ENCODE measurements around the gene ODC1. TPM values are rescaled to one million over a fixed set of nuclear protein-coding genes. Genes with fewer than 3 reads are reported as not detected.
"Not testable (repeated sequence)": the region's sequence is repeated elsewhere in the genome, so short reads cannot be mapped to it uniquely, and the experiment has no call there.

The ODC1 gene
- total RNA-seq, 4 donors from 2014 or later, result 105 to 142 (median 121) TPM

GRCh38 chr2:10448576-10449485, 704 bp upstream of the ODC1 start:
- no peaks in the 10 kb centered on the region for H3K27me3 ChIP-seq
- peaks cover 38 to 73% (median 66%) of the 10 kb centered on the region in 4 donors for H3K4me1 ChIP-seq
- no peaks in the 10 kb centered on the region for H3K9me3 ChIP-seq
- peak overlapping the region; percentile 96 to 98 (median 98) for H3K27ac ChIP-seq (replicated peaks in 1 of 4)
- intact Hi-C loops (cut with DNase I), result loop anchor here (10.0 kb wide), 2 partner anchors 216 to 494 kb away; partner anchors contain the start of gene GRHL1
- DNase-seq (ENCODE audit: extremely low spot score), result peak; percentile 95
- peak overlapping the region; percentile 64 to 88 (median 76) for H3K4me3 ChIP-seq
- 3% methylated on average over 35 of the region's 73 CpGs for WGBS
- H3K36me3 ChIP-seq, result peaks cover 4 to 12% (median 9%) of the 10 kb centered on the region in 4 donors
- TF ChIP-seq EP300 (IDR thresholded peaks at IDR 0.05) (no peak), CTCF (IDR thresholded peaks at IDR 0.05) (peak in 2 of 3 experiments; percentile 6 to 22), POLR2AphosphoS5 (IDR thresholded peaks at IDR 0.05) (peak; percentile 89 to 96), POLR2A (IDR thresholded peaks at IDR 0.05; ENCODE audit: low read depth) (peak; percentile 58)

- peak overlapping the region; percentile 92 to 98 (median 98) for H3K27ac ChIP-seq (replicated peaks in 1 of 4)
- H3K27me3 ChIP-seq, result no peaks in the 10 kb centered on the region
- 11% methylated on average over 9 of the region's 32 CpGs for WGBS
- DNase-seq (ENCODE audit: extremely low spot score), result no peak
- H3K4me1 ChIP-seq, result peaks cover 37 to 65% (median 60%) of the 10 kb centered on the region in 4 donors
- H3K4me3 ChIP-seq, result peak overlapping the region; percentile 64 to 88 (median 76)
- TF ChIP-seq CTCF (IDR thresholded peaks at IDR 0.05) (peak in 1 of 3 experiments; percentile 14), POLR2A (IDR thresholded peaks at IDR 0.05; ENCODE audit: low read depth) (no peak), EP300 (IDR thresholded peaks at IDR 0.05) (no peak), POLR2AphosphoS5 (IDR thresholded peaks at IDR 0.05) (peak in 1 of 2 donors; percentile 4)
- H3K9me3 ChIP-seq, result no peaks in the 10 kb centered on the region
- intact Hi-C loops (cut with DNase I), result loop anchor here (10.0 kb wide), 2 partner anchors 217 to 493 kb away; partner anchors contain the start of gene GRHL1
- peaks cover 17 to 26% (median 23%) of the 10 kb centered on the region in 4 donors for H3K36me3 ChIP-seq
Observed at GRCh38 chr2:10447300-10447894, 730 bp downstream of the ODC1 start.

- peak overlapping the region; percentile 64 to 88 (median 76) for H3K4me3 ChIP-seq
- peaks cover 25 to 34% (median 31%) of the 10 kb centered on the region in 4 donors for H3K36me3 ChIP-seq
- no peak for DNase-seq (ENCODE audit: extremely low spot score)
- intact Hi-C loops (cut with DNase I), result loop anchor here (10.0 kb wide), 2 partner anchors 218 to 492 kb away; partner anchors contain the start of gene GRHL1
- H3K4me1 ChIP-seq, result peaks cover 33 to 57% (median 54%) of the 10 kb centered on the region in 4 donors
- H3K9me3 ChIP-seq, result no peaks in the 10 kb centered on the region
- WGBS, result 85% methylated on average over 6 of the region's 6 CpGs
- no peaks in the 10 kb centered on the region for H3K27me3 ChIP-seq
- TF ChIP-seq POLR2AphosphoS5 (IDR thresholded peaks at IDR 0.05) (no peak), EP300 (IDR thresholded peaks at IDR 0.05) (no peak), POLR2A (IDR thresholded peaks at IDR 0.05; ENCODE audit: low read depth) (no peak), CTCF (IDR thresholded peaks at IDR 0.05) (no peak)
- peak overlapping the region; percentile 92 to 98 (median 98) for H3K27ac ChIP-seq (replicated peaks in 1 of 4)
Observed at GRCh38 chr2:10446631-10447030, 1.5 kb downstream of the ODC1 start.

- H3K4me1 ChIP-seq, result peaks cover 32 to 51% (median 50%) of the 10 kb centered on the region in 4 donors
- peak overlapping the region in 3 of 4 donors; percentile 5 to 92 (median 37) for H3K27ac ChIP-seq (replicated peaks in 1 of 4)
- intact Hi-C loops (cut with DNase I), result loop anchor here (10.0 kb wide), 2 partner anchors 220 to 490 kb away; partner anchors contain the start of gene GRHL1
- DNase-seq (ENCODE audit: extremely low spot score), result no peak
- H3K9me3 ChIP-seq, result no peaks in the 10 kb centered on the region
- H3K27me3 ChIP-seq, result no peaks in the 10 kb centered on the region
- H3K36me3 ChIP-seq, result peaks cover 39 to 56% (median 52%) of the 10 kb centered on the region in 4 donors
- no peak for TF ChIP-seq POLR2A (IDR thresholded peaks at IDR 0.05; ENCODE audit: low read depth)
- TF ChIP-seq POLR2AphosphoS5 (IDR thresholded peaks at IDR 0.05), result no peak
- no peak for TF ChIP-seq EP300 (IDR thresholded peaks at IDR 0.05)
- TF ChIP-seq CTCF (IDR thresholded peaks at IDR 0.05), result no peak
- no peak overlapping the region for H3K4me3 ChIP-seq
- 88% methylated on average over 5 of the region's 5 CpGs for WGBS
Observed at GRCh38 chr2:10444463-10444862, 3.7 kb downstream of the ODC1 start.

- DNase-seq (ENCODE audit: extremely low spot score); H3K27me3 ChIP-seq; H3K27ac ChIP-seq (replicated peaks in 1 of 4); H3K4me3 ChIP-seq; H3K9me3 ChIP-seq: not testable (repeated sequence)
- Histone ChIP-seq H3K36me3 (peaks cover 39 to 59% (median 57%) of the 10 kb centered on the region in 4 donors), H3K4me1 (peaks cover 22 to 47% (median 42%) of the 10 kb centered on the region in 4 donors)
- intact Hi-C loops (cut with DNase I), result loop anchor here (10.0 kb wide), 2 partner anchors 222 to 488 kb away; partner anchors contain the start of gene GRHL1
- 92% methylated on average over 2 of the region's 2 CpGs for WGBS
Observed at GRCh38 chr2:10442469-10443126, 5.5 kb downstream of the ODC1 start.

Data from esophagus muscularis mucosa (tissue), 4 donors.